ENCODE results near the gene ABHD17A.

The ABHD17A gene

DNA sequence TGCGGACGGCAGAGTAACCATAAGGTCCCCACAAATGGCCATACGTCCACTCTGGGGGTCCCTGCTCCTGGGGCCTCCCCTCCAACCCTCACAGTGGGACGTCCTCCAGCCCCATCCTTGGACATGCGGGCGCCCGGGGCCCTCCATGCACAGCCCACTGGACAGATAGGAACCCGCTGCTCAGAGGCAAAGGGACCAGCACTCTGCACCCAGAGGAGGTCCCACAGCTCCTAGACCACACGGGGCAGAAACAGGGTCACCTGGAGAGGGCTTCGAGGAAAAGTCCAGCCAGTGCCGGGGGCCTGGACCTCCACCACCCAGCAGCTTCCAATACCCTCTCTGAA, 48.1 kb downstream of the ABHD17A start:
- TF ChIP-seq, protein P1, sequence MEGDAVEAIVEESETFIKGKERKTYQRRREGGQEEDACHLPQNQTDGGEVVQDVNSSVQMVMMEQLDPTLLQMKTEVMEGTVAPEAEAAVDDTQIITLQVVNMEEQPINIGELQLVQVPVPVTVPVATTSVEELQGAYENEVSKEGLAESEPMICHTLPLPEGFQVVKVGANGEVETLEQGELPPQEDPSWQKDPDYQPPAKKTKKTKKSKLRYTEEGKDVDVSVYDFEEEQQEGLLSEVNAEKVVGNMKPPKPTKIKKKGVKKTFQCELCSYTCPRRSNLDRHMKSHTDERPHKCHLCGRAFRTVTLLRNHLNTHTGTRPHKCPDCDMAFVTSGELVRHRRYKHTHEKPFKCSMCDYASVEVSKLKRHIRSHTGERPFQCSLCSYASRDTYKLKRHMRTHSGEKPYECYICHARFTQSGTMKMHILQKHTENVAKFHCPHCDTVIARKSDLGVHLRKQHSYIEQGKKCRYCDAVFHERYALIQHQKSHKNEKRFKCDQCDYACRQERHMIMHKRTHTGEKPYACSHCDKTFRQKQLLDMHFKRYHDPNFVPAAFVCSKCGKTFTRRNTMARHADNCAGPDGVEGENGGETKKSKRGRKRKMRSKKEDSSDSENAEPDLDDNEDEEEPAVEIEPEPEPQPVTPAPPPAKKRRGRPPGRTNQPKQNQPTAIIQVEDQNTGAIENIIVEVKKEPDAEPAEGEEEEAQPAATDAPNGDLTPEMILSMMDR (IDR thresholded peaks at IDR 0.05; ENCODE audit: control insufficient read depth, insufficient read depth, low read depth, low read length, missing control alignments): no peak
- no peak overlapping the region for H3K4me3 ChIP-seq (ENCODE audit: control insufficient read depth, low read depth, low read length)
- no peak for DNase-seq (ENCODE audit: low read depth)

DNA sequence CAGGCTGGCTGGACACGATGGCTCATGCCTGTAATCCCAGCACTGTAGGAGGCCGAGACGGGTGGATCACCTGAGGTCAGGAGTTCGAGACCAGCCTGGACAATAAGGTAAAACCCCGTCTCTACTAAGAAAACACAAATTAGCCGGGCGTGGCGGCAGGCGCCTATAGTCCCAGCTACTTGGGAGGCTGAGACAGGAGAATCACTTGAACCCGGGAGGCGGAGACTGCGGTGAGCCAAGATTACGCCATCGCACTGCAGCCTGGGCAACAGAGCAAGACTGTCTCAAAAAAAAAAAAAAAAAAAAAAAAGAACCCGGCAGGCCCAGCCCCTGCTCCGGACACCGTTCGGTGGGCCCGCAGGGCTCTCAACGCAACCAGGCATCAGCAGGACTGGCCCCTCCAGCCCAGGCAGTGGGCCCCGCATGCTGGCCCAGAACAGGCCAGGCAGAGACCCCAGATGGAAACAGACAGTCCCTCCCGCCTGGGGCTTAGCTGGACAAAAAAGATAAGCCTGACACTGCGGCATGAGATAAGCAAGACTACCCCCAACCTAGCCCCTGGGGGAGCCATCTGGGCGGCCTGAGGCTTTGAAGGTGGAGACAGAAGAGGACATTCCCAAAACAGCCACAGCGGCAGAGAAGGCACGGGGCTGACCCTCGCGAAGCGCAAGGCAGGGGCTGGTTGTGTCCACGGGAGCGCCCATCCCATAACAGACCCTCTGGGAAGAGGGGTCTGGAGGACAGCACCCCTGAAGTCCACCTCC, 48.7 kb downstream of the ABHD17A start:
- H3K4me3 ChIP-seq (ENCODE audit: control insufficient read depth, low read depth, low read length): no peak overlapping the region
- TF ChIP-seq, protein P1 (IDR thresholded peaks at IDR 0.05; ENCODE audit: control insufficient read depth, insufficient read depth, low read depth, low read length, missing control alignments): no peak
- DNase-seq (ENCODE audit: low read depth): no peak

DNA sequence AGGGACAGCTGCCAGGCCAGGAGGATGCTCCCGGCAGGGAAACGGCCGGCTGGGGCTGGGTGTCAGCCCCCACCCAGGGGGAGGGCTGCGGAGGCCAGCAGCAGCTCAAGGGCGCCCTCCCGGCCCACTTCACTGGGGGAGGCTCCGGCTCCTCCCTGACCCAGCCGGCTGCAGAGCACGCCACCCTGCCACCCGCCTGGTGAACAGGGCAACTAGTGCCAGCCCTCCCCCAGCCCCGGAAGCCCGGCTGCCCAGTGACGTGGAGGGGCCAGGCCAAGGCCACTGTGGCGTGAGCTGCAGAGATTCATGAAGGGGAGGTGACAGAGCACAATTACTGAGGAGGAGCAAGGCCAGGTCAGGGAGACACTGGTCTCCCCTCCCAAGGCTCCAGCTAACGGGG, 51.8 kb downstream of the ABHD17A start:
- DNase-seq (ENCODE audit: low read depth): no peak
- TF ChIP-seq, protein P1 (IDR thresholded peaks at IDR 0.05; ENCODE audit: control insufficient read depth, insufficient read depth, low read depth, low read length, missing control alignments): no peak
- H3K4me3 ChIP-seq (ENCODE audit: control insufficient read depth, low read depth, low read length): no peak overlapping the region

DNA sequence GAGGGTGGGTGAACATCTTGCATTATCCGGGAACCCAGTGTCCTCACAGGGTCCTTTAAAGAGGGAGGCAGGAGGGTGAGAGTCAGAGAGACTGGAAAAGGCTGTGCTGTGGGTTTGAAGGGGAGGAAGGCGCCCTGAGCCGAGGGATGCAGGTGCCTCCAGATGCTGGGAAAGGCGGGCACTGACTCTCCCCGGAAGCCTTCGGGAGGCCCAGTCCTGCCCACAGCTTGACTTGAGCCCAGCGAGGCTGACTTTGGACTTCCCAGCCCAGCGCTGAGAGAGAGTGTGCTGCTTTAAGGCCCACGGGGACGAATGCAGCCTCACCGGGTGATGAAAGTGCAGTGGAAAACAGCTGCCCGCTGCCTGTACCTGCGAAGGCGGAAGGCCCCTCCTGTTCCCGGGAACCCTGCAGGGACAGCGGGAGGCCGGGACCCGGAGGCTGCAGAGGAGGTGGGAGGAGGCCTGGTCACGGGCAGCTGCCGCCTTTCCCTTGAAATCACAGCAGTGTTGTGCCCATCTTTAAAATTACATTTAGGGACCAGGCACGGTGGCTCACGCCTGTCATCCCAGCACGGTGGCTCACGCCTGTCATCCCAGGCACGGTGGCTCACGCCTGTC, 53.1 kb downstream of the ABHD17A start:
- H3K4me3 ChIP-seq (ENCODE audit: control insufficient read depth, low read depth, low read length): no peak overlapping the region
- TF ChIP-seq, protein P1 (IDR thresholded peaks at IDR 0.05; ENCODE audit: control insufficient read depth, insufficient read depth, low read depth, low read length, missing control alignments): no peak

DNA sequence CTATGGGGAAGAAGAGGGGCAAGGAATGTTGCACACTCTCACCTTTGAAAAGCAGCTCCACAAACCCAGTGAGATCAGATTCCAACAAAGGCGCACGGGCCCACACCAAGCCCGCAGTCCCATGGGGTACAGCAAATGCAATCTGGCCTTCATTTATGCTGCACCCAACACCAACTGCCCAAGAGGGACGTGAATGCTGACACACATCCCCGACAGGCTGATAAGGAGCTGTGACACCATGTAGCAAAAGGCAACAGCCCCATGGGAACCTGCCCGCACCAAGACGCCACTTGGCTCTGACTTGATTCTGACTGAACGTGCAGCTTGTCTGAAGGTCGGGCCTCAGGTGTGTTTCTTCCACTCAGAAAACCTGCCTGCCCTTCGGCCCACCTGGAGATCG, 54.3 kb downstream of the ABHD17A start:
- DNase-seq (ENCODE audit: low read depth): no peak
- TF ChIP-seq, protein P1 (IDR thresholded peaks at IDR 0.05; ENCODE audit: control insufficient read depth, insufficient read depth, low read depth, low read length, missing control alignments): no peak
- H3K4me3 ChIP-seq (ENCODE audit: control insufficient read depth, low read depth, low read length): no peak overlapping the region

More for the DNA sequence above, 53.1 kb downstream of the ABHD17A start:
- no peak for DNase-seq (ENCODE audit: low read depth)

DNA sequence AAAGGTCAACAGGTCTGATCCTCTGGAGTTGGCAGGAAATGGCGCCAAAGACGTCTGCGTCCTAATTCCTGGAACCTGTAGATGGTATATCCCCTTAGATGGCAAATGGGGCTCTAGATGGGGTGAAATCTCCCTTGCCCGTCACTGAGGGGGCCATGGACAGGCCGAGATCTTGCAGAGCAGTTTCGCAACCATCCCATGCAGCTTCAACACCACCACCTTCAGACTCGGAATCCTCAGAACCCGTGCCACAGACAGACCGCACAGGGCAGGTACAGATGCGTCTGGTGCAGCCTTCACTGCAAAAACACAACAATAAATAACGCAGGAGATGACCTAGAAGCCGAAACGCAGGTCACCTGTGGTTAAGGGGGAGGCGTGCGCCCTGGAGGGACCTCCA, 54.7 kb downstream of the ABHD17A start:
- TF ChIP-seq, protein P1 (IDR thresholded peaks at IDR 0.05; ENCODE audit: control insufficient read depth, insufficient read depth, low read depth, low read length, missing control alignments): no peak
- DNase-seq (ENCODE audit: low read depth): no peak
- H3K4me3 ChIP-seq (ENCODE audit: control insufficient read depth, low read depth, low read length): no peak overlapping the region
